Measurements from ENCODE around the gene PPP2R5C. TPM values are rescaled to one million over a fixed set of nuclear protein-coding genes. Genes with fewer than 3 reads are reported as not detected.

The PPP2R5C gene
- total and polyA plus RNA-seq, 2 donors from 2014 or later: 65.6 to 129 TPM

DNA sequence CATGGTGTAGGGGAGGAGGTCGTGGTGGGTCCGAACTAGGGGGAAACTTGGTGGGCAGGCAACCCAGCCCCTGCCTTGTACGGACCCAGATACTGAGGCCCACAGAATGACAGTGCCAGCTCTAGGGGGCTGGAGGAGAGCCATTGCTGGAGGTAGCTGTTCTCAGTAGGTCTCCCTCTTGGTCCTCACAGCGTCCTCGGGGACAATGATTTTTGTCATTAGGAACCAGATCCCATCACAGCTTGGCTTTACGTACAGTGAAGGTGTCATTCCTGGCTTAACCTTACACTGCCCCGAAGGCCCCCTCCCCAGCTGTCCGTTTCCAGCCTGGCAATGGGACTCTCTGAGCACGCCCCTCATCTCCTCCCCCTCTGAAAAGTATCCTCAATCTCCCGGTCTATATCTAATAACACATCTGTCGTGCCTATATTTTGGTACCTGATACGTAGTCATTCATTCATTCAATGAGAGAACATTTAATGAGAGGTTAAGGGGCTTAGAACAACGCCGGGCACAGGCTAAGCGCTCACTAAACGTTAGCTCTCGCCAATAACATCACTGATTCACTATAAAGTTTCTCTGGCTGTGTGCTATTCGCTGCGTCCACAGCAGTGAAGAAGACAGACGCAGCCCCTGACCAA lies 202.3 kb downstream of the PPP2R5C start:
- DNase-seq: peak in 2 of 5 donors; percentile 29 to 72

DNA sequence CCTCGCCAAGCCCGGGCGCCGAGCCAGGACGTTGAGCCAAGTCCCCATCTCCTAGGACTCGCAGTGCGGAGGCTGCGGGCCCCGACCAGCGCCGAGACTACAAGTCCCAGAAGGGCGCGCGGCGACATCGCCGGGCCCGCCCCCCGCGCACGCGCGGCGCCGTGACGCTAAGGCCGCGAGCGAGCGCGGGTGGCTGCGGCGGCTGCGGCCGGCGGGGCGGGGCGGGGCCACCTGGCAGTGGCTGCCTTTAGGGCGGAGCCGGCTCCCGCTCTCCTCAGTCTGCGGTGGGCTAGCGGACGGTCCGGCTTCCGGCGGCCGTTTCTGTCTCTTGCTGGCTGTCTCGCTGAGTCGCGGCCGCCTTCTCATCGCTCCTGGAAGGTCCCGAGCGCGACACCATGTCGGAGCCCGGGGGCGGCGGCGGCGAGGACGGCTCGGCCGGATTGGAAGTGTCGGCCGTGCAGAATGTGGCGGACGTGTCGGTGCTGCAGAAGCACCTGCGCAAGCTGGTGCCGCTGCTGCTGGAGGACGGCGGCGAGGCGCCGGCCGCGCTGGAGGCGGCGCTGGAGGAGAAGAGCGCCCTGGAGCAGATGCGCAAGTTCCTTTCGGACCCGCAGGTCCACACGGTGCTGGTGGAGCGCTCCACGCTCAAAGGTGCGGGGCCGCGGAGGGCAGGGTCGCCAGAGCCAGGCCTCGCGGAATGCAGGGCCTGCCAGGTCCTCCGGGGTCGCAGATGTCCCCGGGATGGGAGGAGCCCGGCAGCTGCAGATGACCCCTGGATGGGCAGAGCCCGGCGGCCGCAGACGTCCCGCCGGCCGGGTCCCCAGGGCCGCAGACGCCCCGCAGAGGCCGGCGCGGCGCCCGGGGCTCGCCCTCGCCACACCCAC lies 203.0 kb downstream of the PPP2R5C start, which contains the start of gene DYNC1H1:
TSS of gene DYNC1H1 (plus strand) at position 277 of the 884 bp plus-strand sequence. CDS start at position 396, 119 bp downstream.
- TF ChIP-seq, protein P1, sequence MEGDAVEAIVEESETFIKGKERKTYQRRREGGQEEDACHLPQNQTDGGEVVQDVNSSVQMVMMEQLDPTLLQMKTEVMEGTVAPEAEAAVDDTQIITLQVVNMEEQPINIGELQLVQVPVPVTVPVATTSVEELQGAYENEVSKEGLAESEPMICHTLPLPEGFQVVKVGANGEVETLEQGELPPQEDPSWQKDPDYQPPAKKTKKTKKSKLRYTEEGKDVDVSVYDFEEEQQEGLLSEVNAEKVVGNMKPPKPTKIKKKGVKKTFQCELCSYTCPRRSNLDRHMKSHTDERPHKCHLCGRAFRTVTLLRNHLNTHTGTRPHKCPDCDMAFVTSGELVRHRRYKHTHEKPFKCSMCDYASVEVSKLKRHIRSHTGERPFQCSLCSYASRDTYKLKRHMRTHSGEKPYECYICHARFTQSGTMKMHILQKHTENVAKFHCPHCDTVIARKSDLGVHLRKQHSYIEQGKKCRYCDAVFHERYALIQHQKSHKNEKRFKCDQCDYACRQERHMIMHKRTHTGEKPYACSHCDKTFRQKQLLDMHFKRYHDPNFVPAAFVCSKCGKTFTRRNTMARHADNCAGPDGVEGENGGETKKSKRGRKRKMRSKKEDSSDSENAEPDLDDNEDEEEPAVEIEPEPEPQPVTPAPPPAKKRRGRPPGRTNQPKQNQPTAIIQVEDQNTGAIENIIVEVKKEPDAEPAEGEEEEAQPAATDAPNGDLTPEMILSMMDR (IDR thresholded peaks at IDR 0.05; ENCODE audit: borderline replicate concordance, extremely low read depth, insufficient read depth): no peak
- intact Hi-C loops (cut with DNase I): no loop called here
- Histone ChIP-seq H3K9ac (ENCODE audit: low read length in 3 of 3) (peak within 1 kb of the TSS; percentile 71 to 86 (median 76)), H3K9me3 (ENCODE audit: control insufficient read depth in 2 of 3, insufficient read depth in 1 of 3, low read length in 3 of 3) (no peaks in the 10 kb centered on the region), H3K27ac (ENCODE audit: low read depth in 2 of 2, low read length in 2 of 2) (peak within 1 kb of the TSS; percentile 89 to 94), H3K4me3 (ENCODE audit: low read length in 3 of 3) (peak within 1 kb of the TSS; percentile 73 to 88 (median 86)), H3K27me3 (ENCODE audit: control insufficient read depth, insufficient read depth, low read length) (no peaks in the 10 kb centered on the region), H3K4me1 (ENCODE audit: control insufficient read depth in 2 of 3, insufficient read depth in 2 of 3, low read depth in 1 of 3, low read length in 3 of 3) (peaks cover 0 to 8% (median 4%) of the 10 kb centered on the region in 3 donors), H3K36me3 (ENCODE audit: control insufficient read depth in 2 of 3, insufficient read depth in 3 of 3, low read length in 3 of 3) (peaks cover 0 to 3% (median 1%) of the 10 kb centered on the region in 3 donors)
- DNase-seq (peak; percentile 92 to 98 (median 95)), FAIRE-seq (no peak)

More for the DNA sequence above, 202.3 kb downstream of the PPP2R5C start:
- FAIRE-seq: no peak
- TF ChIP-seq, protein P1 (IDR thresholded peaks at IDR 0.05; ENCODE audit: borderline replicate concordance, extremely low read depth, insufficient read depth): no peak
- Histone ChIP-seq H3K9ac (ENCODE audit: low read length in 3 of 3) (peak overlapping the region in 1 of 3 donors; percentile 17), H3K36me3 (ENCODE audit: control insufficient read depth in 2 of 3, insufficient read depth in 3 of 3, low read length in 3 of 3) (no peaks in the 10 kb centered on the region), H3K27ac (ENCODE audit: low read depth in 2 of 2, low read length in 2 of 2) (no peak overlapping the region), H3K9me3 (ENCODE audit: control insufficient read depth in 2 of 3, insufficient read depth in 1 of 3, low read length in 3 of 3) (no peaks in the 10 kb centered on the region), H3K4me3 (ENCODE audit: low read length in 3 of 3) (peak overlapping the region in 2 of 3 donors; percentile 3 to 35), H3K27me3 (ENCODE audit: control insufficient read depth, insufficient read depth, low read length) (no peaks in the 10 kb centered on the region), H3K4me1 (ENCODE audit: control insufficient read depth in 2 of 3, insufficient read depth in 2 of 3, low read depth in 1 of 3, low read length in 3 of 3) (peaks cover 0 to 8% (median 4%) of the 10 kb centered on the region in 3 donors)
- intact Hi-C loops (cut with DNase I): no loop called here

DNA sequence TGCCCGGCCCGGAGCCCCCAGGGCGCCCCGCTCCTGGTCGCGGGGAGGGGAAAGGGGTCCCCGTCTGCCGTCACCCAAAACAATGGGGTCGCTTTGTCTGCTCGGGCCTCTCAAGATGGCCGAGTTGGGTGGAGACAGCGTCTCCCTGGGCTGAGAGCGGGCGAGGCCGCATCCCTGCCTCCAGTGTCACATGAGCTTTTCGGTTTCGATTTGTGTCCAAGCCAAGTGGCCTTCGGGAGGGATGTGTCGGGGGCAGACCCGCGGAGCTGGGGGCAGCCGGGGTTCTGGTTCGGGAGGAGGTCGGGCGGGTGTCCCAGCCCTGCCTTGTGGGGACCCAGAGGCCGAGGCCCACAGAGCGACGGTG lies 203.7 kb downstream of the PPP2R5C start:
- Histone ChIP-seq H3K9me3 (ENCODE audit: control insufficient read depth in 2 of 3, insufficient read depth in 1 of 3, low read length in 3 of 3) (no peaks in the 10 kb centered on the region), H3K9ac (ENCODE audit: low read length in 3 of 3) (peak overlapping the region; percentile 71 to 86 (median 76)), H3K27me3 (ENCODE audit: control insufficient read depth, insufficient read depth, low read length) (no peaks in the 10 kb centered on the region), H3K27ac (ENCODE audit: low read depth in 2 of 2, low read length in 2 of 2) (peak overlapping the region; percentile 89 to 94), H3K36me3 (ENCODE audit: control insufficient read depth in 2 of 3, insufficient read depth in 3 of 3, low read length in 3 of 3) (peaks cover 0 to 3% (median 2%) of the 10 kb centered on the region in 3 donors), H3K4me1 (ENCODE audit: control insufficient read depth in 2 of 3, insufficient read depth in 2 of 3, low read depth in 1 of 3, low read length in 3 of 3) (peaks cover 0 to 8% (median 4%) of the 10 kb centered on the region in 3 donors), H3K4me3 (ENCODE audit: low read length in 3 of 3) (peak overlapping the region; percentile 68 to 86 (median 73))
- TF ChIP-seq, protein P1 (IDR thresholded peaks at IDR 0.05; ENCODE audit: borderline replicate concordance, extremely low read depth, insufficient read depth): no peak
- peak; percentile 71 to 88 (median 83) for DNase-seq
- FAIRE-seq: no peak
- intact Hi-C loops (cut with DNase I): no loop called here

All from kidney (tissue), 14 donors.